Hindlimb muscle (tissue), 1 donor: ENCODE results near the gene CCSER1. TPM values are rescaled to one million over a fixed set of nuclear protein-coding genes. Genes with fewer than 3 reads are reported as not detected.
"Not testable (repeated sequence)": the region's sequence is repeated elsewhere in the genome, so short reads cannot be mapped to it uniquely, and the experiment has no call there.

ENCODE experiments used
- DNase-seq: peaks from one replicate; pipeline ENCODE4 v3.0.0-alpha.2; 2013
- polyA plus RNA-seq: library from polyadenylated mRNA; unstranded; fragments of 120-200 nt; gene quantifications from one replicate; pipeline ENCODE4 v1.2.1, GENCODE V29; 2013; ENCODE audit not compliant: insufficient read length

The CCSER1 gene
- polyA plus RNA-seq, 1 donor, result 0.37 TPM

GRCh38 chr4:90572996-90573395, 445.8 kb downstream of the CCSER1 start:
- DNase-seq, result no peak

- DNase-seq, result no peak
Measured at GRCh38 chr4:90575371-90575770, 448.2 kb downstream of the CCSER1 start.

GRCh38 chr4:90580326-90580725, 453.1 kb downstream of the CCSER1 start:
- peak; percentile 8 for DNase-seq

- DNase-seq, result peak; percentile 4
Measured at GRCh38 chr4:90582087-90582486, 454.9 kb downstream of the CCSER1 start.

GRCh38 chr4:90584051-90584450, 456.9 kb downstream of the CCSER1 start:
- DNase-seq, result no peak

GRCh38 chr4:90585961-90586360, 458.8 kb downstream of the CCSER1 start:
- DNase-seq, result no peak

GRCh38 chr4:90586799-90587198, 459.6 kb downstream of the CCSER1 start:
- DNase-seq, result no peak

- DNase-seq, result no peak
Measured at GRCh38 chr4:90597927-90598326, 470.7 kb downstream of the CCSER1 start.

- no peak for DNase-seq
Measured at GRCh38 chr4:90598741-90599140, 471.5 kb downstream of the CCSER1 start.

- no peak for DNase-seq
Measured at GRCh38 chr4:90602726-90603125, 475.5 kb downstream of the CCSER1 start.

- DNase-seq, result no peak
Measured at GRCh38 chr4:90603540-90603939, 476.3 kb downstream of the CCSER1 start.

GRCh38 chr4:90606781-90607180, 479.6 kb downstream of the CCSER1 start:
- no peak for DNase-seq

GRCh38 chr4:90614371-90614770, 487.2 kb downstream of the CCSER1 start:
- no peak for DNase-seq

- no peak for DNase-seq
Measured at GRCh38 chr4:90621080-90621479, 493.9 kb downstream of the CCSER1 start.

- peak; percentile 6 for DNase-seq
Measured at GRCh38 chr4:90624781-90625180, 497.6 kb downstream of the CCSER1 start.

GRCh38 chr4:90641861-90642599, 514.8 kb downstream of the CCSER1 start:
- no peak for DNase-seq

- DNase-seq, result no peak
Measured at GRCh38 chr4:90643156-90643555, 516.0 kb downstream of the CCSER1 start.

- no peak for DNase-seq
Measured at GRCh38 chr4:90648311-90648710, 521.1 kb downstream of the CCSER1 start.

- no peak for DNase-seq
Measured at GRCh38 chr4:90648791-90649190, 521.6 kb downstream of the CCSER1 start.

- no peak for DNase-seq
Measured at GRCh38 chr4:90660672-90661071, 533.5 kb downstream of the CCSER1 start.

- no peak for DNase-seq
Measured at GRCh38 chr4:90670183-90670582, 543.0 kb downstream of the CCSER1 start.

GRCh38 chr4:90689739-90690138, 562.5 kb downstream of the CCSER1 start:
- DNase-seq, result no peak

- DNase-seq, result no peak
Measured at GRCh38 chr4:90695411-90695810, 568.2 kb downstream of the CCSER1 start.

GRCh38 chr4:90705501-90705900, 578.3 kb downstream of the CCSER1 start:
- DNase-seq, result not testable (repeated sequence)

GRCh38 chr4:90715242-90715641, 588.0 kb downstream of the CCSER1 start:
- DNase-seq, result no peak
